K562 (cell line): ENCODE results near the gene ERVH48-1. TPM values are rescaled to one million over a fixed set of nuclear protein-coding genes. Genes with fewer than 3 reads are reported as not detected.
A peak's percentile ranks its signal among the peaks of the same experiment; 100 is the strongest.

Experiments used
- E2F3 ChIP-seq: fragments of 250-450 bp; sonication (Bioruptor Pico); IDR thresholded peaks from 2 replicates; pipeline ENCODE4 v1.4.0; 2020; ENCODE audit warnings: mild to moderate bottlenecking
- ETS2 ChIP-seq: IDR thresholded peaks from 2 replicates; pipeline ENCODE4 v1.6.1; 2016; ENCODE audit warnings: borderline replicate concordance, missing genetic modification characterization, mild to moderate bottlenecking, moderate library complexity, missing compliant biosample characterization; ENCODE audit not compliant: poor library complexity, severe bottlenecking
- HDGF ChIP-seq: fragments of 450-650 bp; IDR thresholded peaks from 2 replicates; pipeline ENCODE4 v1.6.1; 2016
- ID3 ChIP-seq, 2 experiments: fragments of 250-450 bp in 1 of 2; fragments of 450-650 bp in 1 of 2; sonication (Bioruptor Pico) in 1 of 2; IDR thresholded peaks; 2 replicates each; pipeline versions ENCODE4 v1.6.1 to v1.8.0; 2016 to 2021; ENCODE audit warnings: mild to moderate bottlenecking in 2 of 2, moderate library complexity in 2 of 2, missing compliant biosample characterization in 1 of 2, missing genetic modification characterization in 1 of 2
- ILK ChIP-seq: fragments of 450-650 bp; IDR thresholded peaks from 2 replicates; pipeline ENCODE4 v1.6.1; 2016; ENCODE audit warnings: missing genetic modification characterization, low read depth, mild to moderate bottlenecking, missing compliant biosample characterization, moderate library complexity, borderline replicate concordance
- MAFG ChIP-seq: fragments of 450-650 bp; conservative IDR thresholded peaks from 2 replicates; pipeline ENCODE4 v1.6.1; 2016; ENCODE audit warnings: missing genetic modification characterization, missing compliant biosample characterization
- MIER1 ChIP-seq: fragments of 450-650 bp; IDR thresholded peaks from 2 replicates; pipeline ENCODE4 v1.6.1; 2016; ENCODE audit warnings: antibody characterized with exemption, mild to moderate bottlenecking, low read depth
- RFX7 ChIP-seq: fragments of 250-450 bp; sonication (Bioruptor Pico); IDR thresholded peaks from 2 replicates; pipeline ENCODE4 v1.5.1; 2021; ENCODE audit warnings: mild to moderate bottlenecking
- RNF219 ChIP-seq: fragments of 250-450 bp; sonication (Bioruptor Pico); IDR thresholded peaks from 2 replicates; pipeline ENCODE4 v1.5.0; 2022; ENCODE audit warnings: mild to moderate bottlenecking
- SMARCE1 ChIP-seq: fragments of 450-650 bp; IDR thresholded peaks from 2 replicates; pipeline ENCODE4 v1.7.1; 2016; ENCODE audit warnings: mild to moderate bottlenecking
- USF1 ChIP-seq: sonication (generic); formaldehyde crosslinking; IDR thresholded peaks from 2 replicates; pipeline ENCODE4 v1.9.0; 2022; ENCODE audit warnings: mild to moderate bottlenecking, missing genetic modification reagents
- XRCC3 ChIP-seq: fragments of 450-650 bp; IDR thresholded peaks from 2 replicates; pipeline ENCODE4 v1.6.1; 2017; ENCODE audit warnings: mild to moderate bottlenecking, moderate library complexity
- YY1 ChIP-seq, 3 experiments: IDR thresholded peaks; 2 replicates each; pipeline ENCODE4 v1.6.1; 2011; ENCODE audit warnings: low read length in 2 of 3, mild to moderate bottlenecking in 2 of 3, moderate library complexity in 2 of 3, borderline replicate concordance in 1 of 3, control low read depth in 1 of 3, low read depth in 1 of 3; ENCODE audit not compliant: insufficient read depth in 3 of 3, insufficient replicate concordance in 2 of 3, control insufficient read depth in 1 of 3, insufficient read length in 1 of 3; ENCODE audit errors: extremely low read depth in 1 of 3
- ZBTB33 ChIP-seq: sonication (generic); formaldehyde crosslinking; IDR thresholded peaks from 2 replicates; pipeline ENCODE4 v1.8.1; 2023; ENCODE audit warnings: mild to moderate bottlenecking, missing genetic modification reagents
- ZMIZ1 ChIP-seq, 2 experiments: fragments of 150-350 bp in 1 of 2; IDR thresholded peaks; 2 replicates each; pipeline ENCODE4 v1.6.1; 2012 to 2016; ENCODE audit warnings: low read depth in 2 of 2, low read length in 2 of 2, mild to moderate bottlenecking in 1 of 2, moderate library complexity in 1 of 2
- ZNF143 ChIP-seq: sonication (generic); formaldehyde crosslinking; IDR thresholded peaks from 2 replicates; pipeline ENCODE4 v1.9.0; 2022; ENCODE audit warnings: mild to moderate bottlenecking, missing genetic modification reagents
- ZNF24 ChIP-seq: fragments of 450-650 bp; IDR thresholded peaks from 2 replicates; pipeline ENCODE4 v1.6.1; 2016
- ZNF507 ChIP-seq: conservative IDR thresholded peaks from 2 replicates; pipeline ENCODE4 v1.6.1; 2017; ENCODE audit warnings: missing genetic modification characterization, missing compliant biosample characterization
- polyA plus RNA-seq, 8 experiments: library from polyadenylated mRNA; depleted of rRNA in 4 of 8; stranded (reverse) in 5 of 8; unstranded in 3 of 8; fragments of >200 nt; fragmentation: Nextera tagmentation in 2 of 8; fragmentation: Illumina TruSeq in 1 of 8; extraction: Ambion mirVana in 2 of 8; extraction: Trizol in 1 of 8; gene quantifications; 2 replicates each; pipeline versions ENCODE4 v1.2.1 to v1.2.3, GENCODE V29; 2011 to 2014; ENCODE audit warnings: inconsistent platforms in 1 of 8, missing spikeins in 1 of 8
- total RNA-seq, 7 experiments: library from RNA; depleted of rRNA in 6 of 7; stranded (reverse); fragments of >200 nt in 6 of 7; fragmentation: Illumina TruSeq in 2 of 7; extraction: Trizol in 2 of 7; gene quantifications; 2 replicates each; pipeline versions ENCODE4 v1.2.1 to v1.2.3, GENCODE V29; 2011 to 2021; ENCODE audit warnings: low replicate concordance in 1 of 7

ERVH48-1 gene
- total and polyA plus RNA-seq, 9 of the 15 experiments (the other 6 are each of a cell fraction or from before 2014, with no cell fraction given), result 0.08 to 0.49 (median 0.16) TPM; not detected in 3

DNA sequence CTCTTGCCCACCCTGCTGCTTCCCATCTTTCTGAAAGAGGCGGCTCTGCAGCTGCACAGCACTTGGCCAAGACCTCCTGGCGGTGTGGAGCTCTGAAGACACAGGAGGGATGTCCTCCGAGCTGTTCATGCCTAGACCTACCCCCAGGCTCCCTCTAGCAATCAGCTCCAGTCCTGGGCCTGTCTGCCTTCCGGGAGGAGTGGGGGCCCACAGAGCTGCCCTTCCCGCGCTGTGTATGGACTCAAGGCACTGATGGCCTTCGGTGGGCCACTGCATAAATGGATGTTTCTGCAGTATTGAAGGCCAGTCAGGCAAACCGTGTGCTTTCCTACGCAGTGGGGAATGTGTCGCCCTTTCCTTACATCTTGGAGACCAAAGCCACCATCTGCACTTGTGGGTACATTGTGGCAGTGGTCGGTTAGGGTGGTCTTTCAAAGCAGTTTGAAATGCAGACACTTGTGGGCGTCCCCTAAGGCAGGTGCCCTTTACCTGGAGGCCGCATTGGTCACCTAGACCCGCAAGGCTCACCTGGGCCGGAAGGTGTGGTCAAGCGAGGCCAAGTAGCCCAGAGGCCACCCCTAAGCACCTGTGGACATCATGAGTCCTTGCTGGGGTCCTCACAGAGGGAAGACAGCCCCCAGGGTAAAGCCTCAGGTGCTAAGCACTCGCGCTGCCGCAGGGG, 48.0 kb upstream of the ERVH48-1 start (continued):
- TF ChIP-seq MIER1 (peak; percentile 33; the same call in 1 of the 2 replicates), E2F3 (CRISPR knock-in tag) (no peak; the same call in 1 of the 2 replicates), ETS2 (tag) (no peak), ZBTB33 (no peak), ILK (tag) (no peak), ZNF507 (tag) (no peak), MAFG (no peak), USF1 (CRISPR knock-in tag) (no peak), XRCC3 (no peak), HDGF (peak; percentile 95; the same call in 1 of the 2 replicates), SMARCE1 (no peak), ZNF24 (no peak), ID3 (CRISPR knock-in tag; IDR thresholded peaks at IDR 0.05) (no peak), ID3 (tag; IDR thresholded peaks at IDR 0.05) (peak; percentile 93), YY1 (IDR thresholded peaks at IDR 0.05; ENCODE audit: borderline replicate concordance in 1 of 3, control insufficient read depth in 1 of 3, extremely low read depth in 1 of 3, insufficient read depth in 3 of 3, insufficient read length in 1 of 3, insufficient replicate concordance in 2 of 3, low read depth in 1 of 3, low read length in 2 of 3) (no peak), RNF219 (0 out of 2 replicates have a peak, but pooled peaks have one; percentile 32), ZNF143 (no peak), ZMIZ1 (IDR thresholded peaks at IDR 0.05; ENCODE audit: low read depth in 2 of 2, low read length in 2 of 2) (no peak), RFX7 (CRISPR knock-in tag) (no peak)
